Mesendoderm (in vitro differentiated cells): ENCODE results near the gene ZNF584.
A peak's percentile ranks its signal among the peaks of the same experiment; 100 is the strongest.

Source experiments
- DNase-seq: peaks from one replicate; pipeline ENCODE4 v3.0.0; 2013
- H2AK5ac ChIP-seq: 2 replicates; pipeline ENCODE4 v1.6.1; 2013; ENCODE audit warnings: low read length, inconsistent platforms
- H2BK120ac ChIP-seq: 2 replicates; pipeline ENCODE4 v1.6.1; 2013; ENCODE audit warnings: low read depth, mild to moderate bottlenecking, low read length, moderate library complexity, mixed read lengths
- H2BK15ac ChIP-seq: replicated peaks from 2 replicates; pipeline ENCODE4 v1.6.1; 2013; ENCODE audit warnings: low read depth, mild to moderate bottlenecking, moderate library complexity
- H2BK5ac ChIP-seq: 2 replicates; pipeline ENCODE4 v1.6.1; 2013; ENCODE audit warnings: low read length, inconsistent platforms
- H3K18ac ChIP-seq: 2 replicates; pipeline ENCODE4 v1.6.1; 2013; ENCODE audit warnings: mild to moderate bottlenecking, low read length, mixed read lengths
- H3K23ac ChIP-seq: one replicate; pipeline ENCODE4 v1.6.1; 2013; ENCODE audit warnings: low read length
- H3K27ac ChIP-seq: 2 replicates; pipeline ENCODE4 v1.5.1; 2013; ENCODE audit warnings: low read depth, mild to moderate bottlenecking, inconsistent platforms, low read length, moderate library complexity
- H3K27me3 ChIP-seq: 2 replicates; pipeline ENCODE4 v1.6.1; 2013; ENCODE audit warnings: low read length, control low read depth, mild to moderate bottlenecking, inconsistent platforms; ENCODE audit not compliant: insufficient read depth, poor library complexity
- H3K36me3 ChIP-seq: 2 replicates; pipeline ENCODE4 v1.6.1; 2013; ENCODE audit warnings: low read length, inconsistent platforms; ENCODE audit not compliant: control insufficient read depth, insufficient read depth
- H3K4ac ChIP-seq: one replicate; pipeline ENCODE4 v1.6.1; 2013; ENCODE audit warnings: low read depth, mild to moderate bottlenecking, low read length, moderate library complexity
- H3K4me1 ChIP-seq: 2 replicates; pipeline ENCODE4 v1.6.1; 2013; ENCODE audit warnings: low read depth, low read length, inconsistent platforms; ENCODE audit not compliant: control insufficient read depth
- H3K4me2 ChIP-seq: 2 replicates; pipeline ENCODE4 v1.6.1; 2013; ENCODE audit warnings: low read length
- H3K4me3 ChIP-seq: 2 replicates; pipeline ENCODE4 v1.5.1; 2013; ENCODE audit warnings: mild to moderate bottlenecking, low read length
- H3K56ac ChIP-seq: one replicate; pipeline ENCODE4 v1.6.1; 2013; ENCODE audit warnings: low read length
- H3K79me1 ChIP-seq: 2 replicates; pipeline ENCODE4 v1.6.1; 2013; ENCODE audit warnings: low read length, inconsistent platforms
- H3K79me2 ChIP-seq: 2 replicates; pipeline ENCODE4 v1.6.1; 2013; ENCODE audit warnings: mild to moderate bottlenecking, low read length; ENCODE audit not compliant: control insufficient read depth, insufficient read depth
- H3K9ac ChIP-seq: 2 replicates; pipeline ENCODE4 v1.6.1; 2013; ENCODE audit warnings: low read length, inconsistent platforms
- H4K5ac ChIP-seq: one replicate; pipeline ENCODE4 v1.6.1; 2013; ENCODE audit warnings: low read length
- H4K8ac ChIP-seq: one replicate; pipeline ENCODE4 v1.6.1; 2013; ENCODE audit warnings: low read depth, mild to moderate bottlenecking, control low read depth, low read length, moderate library complexity
- WGBS: extraction: QIAGEN DNeasy Blood & Tissue Kit; methylation state at CpG from one replicate; pipeline ENCODE4 v1.1.7; 2013; ENCODE audit warnings: low lambda C conversion rate, missing lambda C conversion rate; ENCODE audit not compliant: insufficient coverage; ENCODE audit errors: extremely low coverage; 5-methylcytosine and 5-hydroxymethylcytosine counted together

ZNF584 gene

GRCh38 chr19:58396691-58397532 is 11.5 kb upstream of the ZNF584 start:
- no CpG with 5 or more reads among the region's 58 CpGs for WGBS
- Histone ChIP-seq H3K18ac (peak overlapping the region; percentile 24), H4K5ac (no peak overlapping the region), H4K8ac (no peak overlapping the region), H3K4me3 (no peak overlapping the region), H3K79me2 (no peaks in the 10 kb centered on the region), H3K4me1 (peaks cover 7% of the 10 kb centered on the region), H3K9ac (no peak overlapping the region), H3K27me3 (no peaks in the 10 kb centered on the region), H2AK5ac (no peak overlapping the region), H3K56ac (peak overlapping the region; percentile 42), H2BK5ac (no peak overlapping the region), H3K23ac (no peak overlapping the region), H3K79me1 (no peaks in the 10 kb centered on the region), H3K4me2 (no peak overlapping the region), H3K27ac (no peak overlapping the region), H3K4ac (no peak overlapping the region), H3K36me3 (peaks cover 15% of the 10 kb centered on the region), H2BK120ac (no peak overlapping the region), H2BK15ac (no peak overlapping the region)
- DNase-seq: no peak

- no CpG with 5 or more reads among the region's 7 CpGs for WGBS
Measured at GRCh38 chr19:58397533-58398037, 10.9 kb upstream of the ZNF584 start.

GRCh38 chr19:58398087-58398486 is 10.4 kb upstream of the ZNF584 start:
- no peak overlapping the region for H3K9ac ChIP-seq
- no peak overlapping the region for H2BK5ac ChIP-seq
- H3K79me1 ChIP-seq: no peaks in the 10 kb centered on the region
- peak overlapping the region; percentile 25 for H3K56ac ChIP-seq
- no peak overlapping the region for H2AK5ac ChIP-seq
- peaks cover 7% of the 10 kb centered on the region for H3K4me1 ChIP-seq
- H3K27ac ChIP-seq: no peak overlapping the region
- H3K27me3 ChIP-seq: no peaks in the 10 kb centered on the region
- no peak overlapping the region for H2BK15ac ChIP-seq
- no peak overlapping the region for H4K5ac ChIP-seq
- no CpG with 5 or more reads among the region's 4 CpGs for WGBS
- no peak overlapping the region for H3K4me2 ChIP-seq
- H3K4ac ChIP-seq: no peak overlapping the region
- no peak overlapping the region for H4K8ac ChIP-seq
- H3K36me3 ChIP-seq: peaks cover 10% of the 10 kb centered on the region
- H2BK120ac ChIP-seq: no peak overlapping the region
- H3K4me3 ChIP-seq: no peak overlapping the region
- H3K23ac ChIP-seq: no peak overlapping the region
- no peak for DNase-seq
- no peak overlapping the region for H3K18ac ChIP-seq
- H3K79me2 ChIP-seq: no peaks in the 10 kb centered on the region

More at GRCh38 chr19:58397533-58398037, 10.9 kb upstream of the ZNF584 start:
- no peak overlapping the region for H3K23ac ChIP-seq
- H2BK15ac ChIP-seq: no peak overlapping the region
- H3K79me1 ChIP-seq: no peaks in the 10 kb centered on the region
- H2AK5ac ChIP-seq: no peak overlapping the region
- H3K27me3 ChIP-seq: no peaks in the 10 kb centered on the region
- H2BK5ac ChIP-seq: no peak overlapping the region
- peaks cover 15% of the 10 kb centered on the region for H3K36me3 ChIP-seq
- no peak overlapping the region for H3K9ac ChIP-seq
- no peak overlapping the region for H4K5ac ChIP-seq
- no peak overlapping the region for H3K4me2 ChIP-seq
- H3K4me1 ChIP-seq: peaks cover 7% of the 10 kb centered on the region
- no peak for DNase-seq
- H4K8ac ChIP-seq: no peak overlapping the region
- H3K27ac ChIP-seq: no peak overlapping the region
- peak overlapping the region; percentile 56 for H3K56ac ChIP-seq
- H2BK120ac ChIP-seq: no peak overlapping the region
- H3K4ac ChIP-seq: no peak overlapping the region
- no peak overlapping the region for H3K4me3 ChIP-seq
- H3K79me2 ChIP-seq: no peaks in the 10 kb centered on the region
- no peak overlapping the region for H3K18ac ChIP-seq

- Histone ChIP-seq H3K23ac (no peak overlapping the region), H3K4me3 (no peak overlapping the region), H3K18ac (no peak overlapping the region), H2BK15ac (no peak overlapping the region), H2BK5ac (no peak overlapping the region), H4K8ac (no peak overlapping the region), H3K79me1 (no peaks in the 10 kb centered on the region), H3K36me3 (peaks cover 7% of the 10 kb centered on the region), H3K4me1 (peaks cover 7% of the 10 kb centered on the region), H3K79me2 (no peaks in the 10 kb centered on the region), H2BK120ac (no peak overlapping the region), H3K4me2 (no peak overlapping the region), H3K4ac (no peak overlapping the region), H3K56ac (peak overlapping the region; percentile 25), H4K5ac (no peak overlapping the region), H2AK5ac (no peak overlapping the region), H3K27ac (no peak overlapping the region), H3K27me3 (no peaks in the 10 kb centered on the region), H3K9ac (no peak overlapping the region)
- no CpG with 5 or more reads among the region's 6 CpGs for WGBS
- no peak for DNase-seq
Measured at GRCh38 chr19:58398545-58398944, 9.9 kb upstream of the ZNF584 start.

GRCh38 chr19:58399903-58400302 is 8.5 kb upstream of the ZNF584 start:
- Histone ChIP-seq H3K56ac (peak overlapping the region; percentile 95), H3K36me3 (peaks cover 2% of the 10 kb centered on the region), H3K9ac (no peak overlapping the region), H3K4me1 (peaks cover 7% of the 10 kb centered on the region), H3K18ac (no peak overlapping the region), H4K8ac (no peak overlapping the region), H2AK5ac (no peak overlapping the region), H3K4me2 (no peak overlapping the region), H3K79me1 (no peaks in the 10 kb centered on the region), H3K4ac (no peak overlapping the region), H2BK5ac (no peak overlapping the region), H3K79me2 (no peaks in the 10 kb centered on the region), H3K4me3 (no peak overlapping the region), H3K27me3 (no peaks in the 10 kb centered on the region), H2BK15ac (no peak overlapping the region), H2BK120ac (no peak overlapping the region), H3K27ac (no peak overlapping the region), H3K23ac (no peak overlapping the region), H4K5ac (no peak overlapping the region)
- no peak for DNase-seq
- no CpG with 5 or more reads among the region's 3 CpGs for WGBS
